Thyroid gland (tissue), 4 donors: ENCODE data around the gene VAMP8.
"Not testable (repeated sequence)": the region's sequence is repeated elsewhere in the genome, so short reads cannot be mapped to it uniquely, and the experiment has no call there.

Experiments used
- CTCF ChIP-seq, 6 experiments: fragments of 200-600 bp in 3 of 6; fragments of 450-650 bp in 3 of 6; sonication (generic) in 3 of 6; IDR thresholded peaks; one replicate each; pipeline ENCODE4 v1.5.1; 2016 to 2019; ENCODE audit warnings: antibody characterized with exemption in 6 of 6, mild to moderate bottlenecking in 2 of 6, inconsistent platforms in 1 of 6, moderate library complexity in 1 of 6
- POLR2A ChIP-seq, 2 donors: fragments of 450-650 bp; IDR thresholded peaks; one replicate each; pipeline ENCODE4 v1.6.1; 2017; ENCODE audit warnings: antibody characterized with exemption in 2 of 2, mild to moderate bottlenecking in 2 of 2, moderate library complexity in 1 of 2

GRCh38 chr2:85544254-85544691 lies 33.1 kb upstream of the VAMP8 start:
- not testable (repeated sequence) for TF ChIP-seq CTCF, POLR2A (IDR thresholded peaks at IDR 0.05)
